ENCODE data around the gene ANKS3. TPM values are rescaled to one million over a fixed set of nuclear protein-coding genes. Genes with fewer than 3 reads are reported as not detected.

Gene ANKS3
- total and polyA plus RNA-seq, 2 of the 8 experiments (the other 6 are each of a cell fraction or from before 2014, with no cell fraction given), result 15.5 to 23.9 TPM

DNA sequence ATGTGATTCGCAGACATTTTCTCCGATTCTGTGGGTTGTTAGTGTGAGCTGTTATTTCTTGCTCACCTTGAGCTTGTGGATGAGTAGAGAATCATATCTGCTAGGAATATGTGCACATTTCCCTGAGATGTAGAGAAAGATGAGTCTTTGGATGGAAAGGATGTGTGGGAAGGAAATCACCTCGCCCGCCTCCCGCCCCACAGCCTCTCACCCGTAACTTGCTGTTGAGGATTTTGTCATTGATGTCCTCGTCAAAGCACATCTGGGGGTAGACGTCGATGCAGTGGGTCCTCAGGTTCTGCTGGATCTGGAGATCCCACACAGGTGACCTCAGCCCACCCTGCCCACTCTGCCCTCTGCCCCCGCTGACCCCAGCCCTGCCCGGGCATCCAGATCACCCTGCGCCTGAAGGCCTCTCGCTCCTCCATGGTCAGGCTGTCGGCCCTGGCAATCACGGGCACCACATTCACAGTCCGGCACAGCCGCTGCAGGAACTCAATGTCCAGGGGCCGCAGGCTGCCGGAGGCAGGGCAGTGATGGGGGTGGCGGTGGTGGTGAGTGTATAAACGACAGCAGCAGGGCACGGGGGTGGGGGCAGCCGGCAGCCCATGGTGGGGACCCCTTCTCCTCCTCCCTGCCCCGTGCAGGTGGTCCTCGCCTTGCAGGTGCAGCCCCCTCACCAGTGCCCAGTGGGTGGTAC, 49.3 kb upstream of the ANKS3 start:
- H3K9ac ChIP-seq (replicated peaks in 1 of 4; ENCODE audit: extremely low read depth in 1 of 4, low read depth in 3 of 4, low read length in 3 of 4), result no peak overlapping the region
- no peak for TF ChIP-seq YY1 (IDR thresholded peaks at IDR 0.05; ENCODE audit: low read depth, low read length)
- TF ChIP-seq CBX8 (IDR thresholded peaks at IDR 0.05; ENCODE audit: borderline replicate concordance, low read depth, low read length), result no peak
- no peak for TF ChIP-seq NANOG (IDR thresholded peaks at IDR 0.05; ENCODE audit: insufficient read depth, low read depth, low read length, poor library complexity, severe bottlenecking)
- TF ChIP-seq RXRA (IDR thresholded peaks at IDR 0.05; ENCODE audit: insufficient read depth, low read depth, low read length), result no peak
- TF ChIP-seq CBX5 (IDR thresholded peaks at IDR 0.05; ENCODE audit: low read depth, low read length), result no peak
- TF ChIP-seq, protein P1, sequence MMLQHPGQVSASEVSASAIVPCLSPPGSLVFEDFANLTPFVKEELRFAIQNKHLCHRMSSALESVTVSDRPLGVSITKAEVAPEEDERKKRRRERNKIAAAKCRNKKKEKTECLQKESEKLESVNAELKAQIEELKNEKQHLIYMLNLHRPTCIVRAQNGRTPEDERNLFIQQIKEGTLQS (IDR thresholded peaks at IDR 0.05; ENCODE audit: insufficient read depth, low read depth, low read length), result no peak
- TF ChIP-seq, protein P2, sequence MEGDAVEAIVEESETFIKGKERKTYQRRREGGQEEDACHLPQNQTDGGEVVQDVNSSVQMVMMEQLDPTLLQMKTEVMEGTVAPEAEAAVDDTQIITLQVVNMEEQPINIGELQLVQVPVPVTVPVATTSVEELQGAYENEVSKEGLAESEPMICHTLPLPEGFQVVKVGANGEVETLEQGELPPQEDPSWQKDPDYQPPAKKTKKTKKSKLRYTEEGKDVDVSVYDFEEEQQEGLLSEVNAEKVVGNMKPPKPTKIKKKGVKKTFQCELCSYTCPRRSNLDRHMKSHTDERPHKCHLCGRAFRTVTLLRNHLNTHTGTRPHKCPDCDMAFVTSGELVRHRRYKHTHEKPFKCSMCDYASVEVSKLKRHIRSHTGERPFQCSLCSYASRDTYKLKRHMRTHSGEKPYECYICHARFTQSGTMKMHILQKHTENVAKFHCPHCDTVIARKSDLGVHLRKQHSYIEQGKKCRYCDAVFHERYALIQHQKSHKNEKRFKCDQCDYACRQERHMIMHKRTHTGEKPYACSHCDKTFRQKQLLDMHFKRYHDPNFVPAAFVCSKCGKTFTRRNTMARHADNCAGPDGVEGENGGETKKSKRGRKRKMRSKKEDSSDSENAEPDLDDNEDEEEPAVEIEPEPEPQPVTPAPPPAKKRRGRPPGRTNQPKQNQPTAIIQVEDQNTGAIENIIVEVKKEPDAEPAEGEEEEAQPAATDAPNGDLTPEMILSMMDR (IDR thresholded peaks at IDR 0.05; ENCODE audit: control extremely low read depth in 1 of 3, insufficient read depth in 1 of 3, low read depth in 1 of 3, low read length in 3 of 3), result no peak
- no peak for TF ChIP-seq TEAD4 (IDR thresholded peaks at IDR 0.05; ENCODE audit: low read depth, low read length)
- no peak for TF ChIP-seq TBP (IDR thresholded peaks at IDR 0.05; ENCODE audit: low read depth, low read length)
- no peak for TF ChIP-seq POLR2AphosphoS5 (IDR thresholded peaks at IDR 0.05; ENCODE audit: low read depth, low read length)
- no peak overlapping the region for H3K4me3 ChIP-seq (ENCODE audit: extremely low read depth in 1 of 4, insufficient read depth in 2 of 4, low read depth in 3 of 4, low read length in 4 of 4)
- WGBS, 2 experiments (ENCODE audit: extremely low coverage in 1 of 2, insufficient coverage in 1 of 2, insufficient read length in 1 of 2, insufficient replicate concordance in 2 of 2, low coverage in 1 of 2, low lambda C conversion rate in 2 of 2, missing lambda C conversion rate in 1 of 2), result 93% methylated on average over 18 of the region's 25 CpGs; no CpG with 5 or more reads in 1 of the 2 experiments
- no peak overlapping the region for H2BK15ac ChIP-seq (ENCODE audit: low read length)
- H3K27ac ChIP-seq (ENCODE audit: low read depth, low read length), result no peak overlapping the region
- peaks cover 0 to 13% (median 4%) of the 10 kb centered on the region in 4 experiments; a peak in 5 of 7 replicates for H3K4me1 ChIP-seq (replicated peaks in 1 of 4; ENCODE audit: control insufficient read depth in 3 of 4, insufficient read depth in 4 of 4, low read length in 3 of 4)
- no peak overlapping the region for H3K23ac ChIP-seq (ENCODE audit: insufficient read length)
- FAIRE-seq, result no peak
- H3K4ac ChIP-seq (replicated peaks; ENCODE audit: insufficient read length, low read depth, low read length), result no peak overlapping the region
- no peak overlapping the region for H2BK120ac ChIP-seq (replicated peaks; ENCODE audit: low read depth, low read length)
- no peak for DNase-seq (ENCODE audit: low read depth in 1 of 2, low spot score in 2 of 2)
- H3K56ac ChIP-seq (replicated peaks; ENCODE audit: insufficient read length, low read depth, low read length), result no peak overlapping the region
- H2BK5ac ChIP-seq (ENCODE audit: low read depth, low read length), result no peak overlapping the region
- H3K4me2 ChIP-seq (ENCODE audit: insufficient read depth in 1 of 2, low read depth in 2 of 2, low read length in 2 of 2), result no peak overlapping the region
- no peak overlapping the region for H2AFZ ChIP-seq (ENCODE audit: low read length)
- H4K20me1 ChIP-seq (replicated peaks in 1 of 2; ENCODE audit: control insufficient read depth in 1 of 2, insufficient read depth in 2 of 2, low read length in 2 of 2), result no peaks in the 10 kb centered on the region
- no peaks in the 10 kb centered on the region for H3K9me3 ChIP-seq (ENCODE audit: insufficient read depth in 2 of 2, low read depth in 1 of 2, low read length in 1 of 2)
- H4K8ac ChIP-seq (ENCODE audit: extremely low read depth, insufficient read depth, low read length), result no peak overlapping the region; the same call in 1 of the 2 replicates
- no peaks in the 10 kb centered on the region for H3K36me3 ChIP-seq (ENCODE audit: control insufficient read depth in 2 of 4, insufficient read depth in 4 of 4, low read length in 3 of 4)
- no peaks in the 10 kb centered on the region for H3K79me1 ChIP-seq (ENCODE audit: low read depth, low read length)
- H3K79me2 ChIP-seq (ENCODE audit: control insufficient read depth in 1 of 2, insufficient read depth in 2 of 2, low read length in 2 of 2), result no peaks in the 10 kb centered on the region
- no peak overlapping the region for H2AK5ac ChIP-seq (ENCODE audit: low read depth, low read length)
- H2BK20ac ChIP-seq (ENCODE audit: low read length), result no peak overlapping the region
- POLR2A ChIA-PET (ENCODE audit: partially characterized antibody), result interaction anchor here (0.9 kb wide), 1 partner anchor 15 kb away, joined by 3 read pairs; no protein-coding TSS in a partner anchor
- H4K5ac ChIP-seq (ENCODE audit: insufficient read length, low read depth, low read length), result no peak overlapping the region
- H3K18ac ChIP-seq (ENCODE audit: extremely low read depth, low read length), result no peak overlapping the region
- CTCF ChIA-PET (ENCODE audit: partially characterized antibody), result interaction anchor here (1.1 kb wide), 1 partner anchor 20 kb away, joined by 3 read pairs; no protein-coding TSS in a partner anchor
- H3K27me3 ChIP-seq (replicated peaks in 1 of 4; ENCODE audit: control insufficient read depth in 3 of 4, extremely low read depth in 1 of 4, insufficient read depth in 3 of 4, low read length in 3 of 4), result no peaks in the 10 kb centered on the region
- no peak overlapping the region for H4K91ac ChIP-seq (replicated peaks; ENCODE audit: insufficient read length, low read length)
- H3K23me2 ChIP-seq (ENCODE audit: low read depth, low read length), result no peaks in the 10 kb centered on the region
- H2BK12ac ChIP-seq (ENCODE audit: low read depth, low read length), result no peak overlapping the region
- H3K14ac ChIP-seq (ENCODE audit: insufficient read length), result no peak overlapping the region

Measured in H1 (cell line).